Pulmonary artery endothelial cell (primary cell): Measurements from ENCODE around the gene RAN. TPM values are rescaled to one million over a fixed set of nuclear protein-coding genes. Genes with fewer than 3 reads are reported as not detected.
"Not testable (repeated sequence)": the region's sequence is repeated elsewhere in the genome, so short reads cannot be mapped to it uniquely, and the experiment has no call there.

Experiments
- DNase-seq: peaks from one replicate; pipeline ENCODE4 v3.0.0-alpha.2; 2011; ENCODE audit warnings: low read depth, low spot score
- total RNA-seq: library from RNA; depleted of rRNA; stranded (reverse); fragments of >200 nt; gene quantifications from 2 replicates; pipeline ENCODE4 v1.2.3, GENCODE V29; 2014

Gene RAN
- total RNA-seq, 1 donor from 2014 or later: 1,163 TPM

DNA sequence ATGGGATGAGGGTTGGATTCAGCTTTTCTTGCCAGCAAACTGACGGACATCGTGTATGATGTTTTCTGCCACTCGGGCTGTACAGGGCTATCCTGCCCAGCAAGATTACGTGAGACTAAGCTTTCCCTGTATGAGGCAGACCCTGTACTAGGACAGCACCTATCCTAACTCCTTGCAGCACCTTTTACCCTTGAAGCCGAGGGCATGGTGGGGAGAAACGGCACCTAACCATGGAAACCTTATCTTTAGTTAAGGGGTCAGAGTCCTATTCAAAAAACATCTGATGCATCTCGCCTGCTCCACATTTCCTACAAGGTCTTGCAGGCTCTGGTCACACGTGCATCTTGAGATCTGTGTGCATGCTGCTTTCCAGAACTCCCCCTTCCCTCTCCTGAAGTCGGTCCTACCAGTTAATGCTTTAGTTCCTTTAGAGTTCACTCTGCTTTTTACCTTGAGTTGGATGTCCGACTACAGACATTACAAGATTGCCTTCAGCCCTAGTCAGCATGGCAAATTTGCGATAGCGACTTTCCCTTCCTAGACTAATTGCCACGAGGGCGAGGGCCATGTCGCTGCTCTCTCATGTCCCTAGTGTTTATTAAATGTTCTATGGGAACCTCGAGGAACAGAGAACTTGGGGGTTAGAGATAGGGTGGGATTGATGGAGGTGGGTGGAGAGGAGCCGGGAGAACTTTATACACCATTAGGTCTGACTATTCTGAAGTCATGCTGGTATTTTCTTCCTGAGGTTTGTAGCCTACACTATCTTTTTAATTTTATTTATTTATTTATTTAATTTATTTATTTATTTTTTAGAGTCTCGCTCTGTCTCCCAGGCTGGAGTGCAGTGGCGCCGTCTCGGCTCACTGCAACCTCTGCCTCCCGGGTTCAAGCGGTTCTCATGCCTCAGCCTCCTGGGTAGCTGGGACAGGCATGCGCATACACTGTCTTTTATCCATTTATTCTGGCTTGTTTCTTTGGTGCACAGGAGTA lies 6.6 kb downstream of the RAN start:
- DNase-seq: no peak

GRCh38 chr12:130879212-130879686 lies 7.4 kb downstream of the RAN start:
- no peak for DNase-seq

DNA sequence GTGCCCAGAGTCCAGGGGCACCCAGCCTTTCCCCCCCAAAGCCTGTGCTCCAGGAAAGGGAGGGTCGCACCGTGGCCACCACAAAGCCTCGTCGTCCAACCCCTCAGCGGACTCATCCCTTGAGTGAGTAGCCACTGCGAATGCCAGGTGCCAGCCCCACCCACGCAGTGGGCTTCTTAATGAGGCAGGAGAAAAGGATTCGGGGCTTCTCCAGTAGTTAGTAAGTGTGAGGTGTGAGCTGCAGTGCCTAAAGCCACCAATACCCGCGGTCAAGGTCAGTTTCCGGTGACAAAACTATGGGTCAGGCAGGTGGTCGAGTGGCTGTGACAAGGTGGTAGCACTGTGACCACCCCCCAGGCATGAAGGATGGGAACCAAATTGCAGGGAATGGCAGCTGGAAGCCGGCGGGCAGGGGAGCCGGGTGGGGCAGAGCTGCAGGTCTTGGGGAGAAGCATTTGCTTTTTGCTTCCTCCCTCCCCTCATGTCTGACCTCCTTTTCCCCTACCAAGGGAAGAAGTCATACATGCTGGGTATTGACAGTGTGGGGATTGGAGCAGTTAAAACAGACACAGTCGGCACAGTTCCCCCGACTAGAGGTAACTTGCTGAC lies 8.0 kb downstream of the RAN start:
- DNase-seq: no peak

DNA sequence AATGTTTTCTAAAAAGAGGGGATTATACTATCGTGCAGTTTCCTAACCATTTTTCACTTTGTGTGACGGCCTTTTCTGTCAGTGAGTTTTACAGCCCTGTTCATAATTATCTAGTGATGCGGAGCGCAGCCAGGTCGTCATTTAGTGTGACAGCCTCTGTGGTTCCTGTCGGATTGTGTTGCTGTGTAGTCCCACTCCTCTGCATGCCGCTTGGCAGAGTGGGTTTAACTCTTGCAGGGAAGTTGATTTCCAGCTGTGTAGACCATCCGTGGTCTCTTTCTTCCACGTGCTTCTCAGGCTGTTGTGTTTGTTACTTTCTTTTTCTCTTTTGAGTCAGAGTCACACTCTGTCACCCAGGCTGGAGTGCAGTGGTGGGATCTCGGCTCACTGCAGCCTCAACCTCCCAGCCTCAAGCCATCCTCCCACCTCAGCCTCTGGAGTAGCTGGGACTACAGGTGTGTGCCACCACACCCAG lies 8.6 kb downstream of the RAN start:
- no peak for DNase-seq

GRCh38 chr12:130881046-130881445 lies 9.2 kb downstream of the RAN start:
- no peak for DNase-seq

GRCh38 chr12:130881548-130881947 lies 9.7 kb downstream of the RAN start:
- DNase-seq: no peak

GRCh38 chr12:130887190-130887589 lies 15.3 kb downstream of the RAN start:
- not testable (repeated sequence) for DNase-seq

- DNase-seq: no peak
These were observed 32.2 kb downstream of the RAN start for GRCh38 chr12:130904064-130904463.

DNA sequence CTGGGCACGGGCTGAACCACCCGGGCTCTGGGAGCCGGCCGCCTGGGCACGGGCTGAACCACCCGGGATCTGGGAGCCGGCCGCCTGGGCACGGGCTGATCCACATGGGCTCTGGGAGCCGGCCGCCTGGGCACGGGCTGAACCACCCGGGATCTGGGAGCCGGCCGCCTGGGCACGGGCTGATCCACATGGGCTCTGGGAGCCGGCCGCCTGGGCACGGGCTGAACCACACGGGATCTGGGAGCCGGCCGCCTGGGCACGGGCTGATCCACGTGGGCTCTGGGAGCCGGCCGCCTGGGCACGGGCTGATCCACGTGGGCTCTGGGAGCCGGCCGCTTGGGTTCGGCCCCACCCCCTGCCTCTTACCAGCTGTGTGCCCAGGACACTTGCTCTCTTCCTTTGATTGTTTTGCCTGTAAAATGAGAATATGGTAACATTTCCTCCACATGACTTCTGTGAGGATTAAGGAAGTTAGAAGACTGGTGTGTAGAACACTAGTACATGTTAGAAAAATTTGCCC lies 33.1 kb downstream of the RAN start:
- DNase-seq: not testable (repeated sequence)

GRCh38 chr12:130909111-130909510 lies 37.2 kb downstream of the RAN start:
- DNase-seq: no peak

DNA sequence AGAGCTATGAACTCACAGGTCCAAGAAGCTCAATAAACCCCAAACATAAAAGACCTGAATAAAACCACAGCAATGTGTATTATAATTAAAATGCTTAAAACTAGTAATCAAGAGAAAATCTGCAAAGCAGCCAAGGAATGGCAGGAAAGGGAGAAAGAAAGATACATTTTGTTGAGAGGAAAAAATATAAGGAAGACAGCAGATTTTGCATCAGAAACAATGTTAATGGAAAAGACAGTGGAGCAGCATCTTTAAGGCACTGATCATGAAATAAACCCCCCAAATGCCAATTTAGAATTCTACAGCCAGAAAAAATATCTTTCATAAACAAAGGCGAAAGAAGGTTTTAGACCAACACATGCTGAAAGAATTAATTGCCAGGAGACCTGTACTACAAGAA lies 39.3 kb downstream of the RAN start:
- no peak for DNase-seq

- no peak for DNase-seq
These were observed 40.1 kb downstream of the RAN start for GRCh38 chr12:130911933-130912332.

- DNase-seq: no peak
These were observed 44.5 kb downstream of the RAN start for GRCh38 chr12:130916241-130916911.

GRCh38 chr12:130917607-130918006 lies 45.7 kb downstream of the RAN start:
- DNase-seq: no peak

DNA sequence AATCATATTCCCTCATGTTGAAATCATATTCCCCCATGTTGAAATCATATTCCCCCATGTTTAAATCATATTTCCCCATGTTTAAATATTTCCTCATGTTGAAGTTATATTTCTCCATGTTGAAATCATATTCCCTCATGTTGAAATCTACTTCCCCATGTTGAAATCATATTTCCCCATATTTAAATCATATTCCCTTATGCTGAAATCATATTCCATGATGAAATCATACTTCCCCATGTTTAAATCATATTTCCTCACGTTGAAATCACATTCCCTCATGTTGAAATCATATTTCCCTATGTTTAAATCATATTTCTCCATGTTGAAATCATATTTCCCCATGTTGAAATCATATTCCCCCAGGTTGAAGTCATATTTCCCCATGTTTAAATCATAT lies 47.2 kb downstream of the RAN start:
- no peak for DNase-seq

- no peak for DNase-seq
These were observed 48.3 kb downstream of the RAN start for GRCh38 chr12:130920119-130920703.

GRCh38 chr12:130920723-130921381 lies 49.0 kb downstream of the RAN start:
- DNase-seq: no peak

DNA sequence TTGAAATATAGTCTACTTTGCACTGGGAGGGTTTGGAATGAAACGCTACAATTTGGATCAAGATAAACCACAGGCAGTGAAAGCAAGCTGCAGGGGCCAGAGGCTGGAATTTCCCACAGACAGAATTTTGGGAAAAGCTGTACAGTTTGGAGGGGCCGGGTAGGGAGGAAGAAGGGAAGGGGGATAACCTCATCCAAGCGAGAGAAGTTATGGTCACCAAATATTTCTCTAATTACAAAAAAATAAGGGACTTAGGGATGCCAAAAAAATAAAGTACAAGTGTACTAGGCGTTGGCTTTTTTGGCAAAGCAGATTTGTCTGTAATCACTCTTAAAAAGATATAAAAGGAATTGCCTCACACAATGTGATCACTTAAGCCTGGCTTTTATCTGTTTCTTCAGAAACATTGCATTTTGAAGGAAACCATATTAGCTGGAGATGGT lies 50.7 kb downstream of the RAN start:
- DNase-seq: no peak

- no peak for DNase-seq
These were observed 53.2 kb downstream of the RAN start for GRCh38 chr12:130924966-130925665.

DNA sequence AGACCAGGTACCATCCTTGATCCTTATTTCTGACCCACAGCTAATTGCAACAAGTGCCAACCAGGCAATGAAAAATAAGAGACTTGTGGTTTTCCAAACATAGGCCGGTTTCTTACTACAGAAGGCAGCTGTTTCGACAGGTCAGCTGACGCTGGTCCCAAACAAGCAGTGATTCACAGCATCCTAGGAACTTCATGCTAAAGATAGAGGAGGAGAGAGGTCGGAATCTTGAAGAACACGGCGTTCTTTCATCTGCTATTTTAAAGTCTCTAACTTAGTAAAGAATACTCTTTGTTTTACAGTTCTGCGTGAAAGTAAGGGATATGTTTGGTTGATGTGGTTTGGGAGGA lies 53.8 kb downstream of the RAN start:
- DNase-seq: no peak
